Glutamatergic neuron (in vitro differentiated cells): ENCODE results near the gene PTPRF. TPM values are rescaled to one million over a fixed set of nuclear protein-coding genes. Genes with fewer than 3 reads are reported as not detected.

Source experiments
- DNase-seq: peaks from one replicate; pipeline ENCODE4 v3.0.0; 2022
- H3K27ac Mint-ChIP-seq: one replicate; pipeline ENCODE4 v1.8.0; 2020; ENCODE audit warnings: mild to moderate bottlenecking, mixed read lengths, inconsistent platforms; ENCODE audit not compliant: unreplicated experiment
- H3K27me3 Mint-ChIP-seq: one replicate; pipeline ENCODE4 v1.8.0; 2020; ENCODE audit warnings: mild to moderate bottlenecking, moderate library complexity, mixed read lengths, inconsistent platforms; ENCODE audit not compliant: unreplicated experiment
- H3K36me3 Mint-ChIP-seq: one replicate; pipeline ENCODE4 v1.8.0; 2020; ENCODE audit warnings: mild to moderate bottlenecking, mixed read lengths, inconsistent platforms; ENCODE audit not compliant: unreplicated experiment
- H3K4me1 Mint-ChIP-seq: one replicate; pipeline ENCODE4 v1.8.0; 2020; ENCODE audit warnings: mild to moderate bottlenecking, low read depth, mixed read lengths, inconsistent platforms; ENCODE audit not compliant: unreplicated experiment
- H3K4me3 Mint-ChIP-seq: one replicate; pipeline ENCODE4 v1.8.0; 2020; ENCODE audit warnings: mild to moderate bottlenecking, mixed read lengths, inconsistent platforms; ENCODE audit not compliant: unreplicated experiment
- H3K9me3 Mint-ChIP-seq: one replicate; pipeline ENCODE4 v1.8.0; 2020; ENCODE audit warnings: mild to moderate bottlenecking, moderate library complexity, mixed read lengths, inconsistent platforms; ENCODE audit not compliant: unreplicated experiment
- CTCF ChIP-seq: fragments of 200-600 bp; sonication (generic); IDR thresholded peaks from one replicate; pipeline ENCODE4 v1.5.0; 2021; ENCODE audit not compliant: partially characterized antibody, unreplicated experiment
- total RNA-seq: library from RNA; stranded (reverse); fragmentation: NEBNext Ultra II Directional; extraction: Animal tissue kit (Norgen Biotek cat#: 25700); gene quantifications from one replicate; pipeline ENCODE4 v1.2.1, GENCODE V29; 2021; ENCODE audit not compliant: unreplicated experiment

PTPRF gene
- total RNA-seq, 1 donor from 2014 or later: 171 TPM

GRCh38 chr1:43503534-43503933 lies 27.1 kb upstream of the PTPRF start:
- Mint-ChIP-seq H3K27me3 (peaks cover 4% of the 10 kb centered on the region), H3K4me1 (no peaks in the 10 kb centered on the region), H3K27ac (peak overlapping the region; percentile 30), H3K9me3 (peaks cover 1% of the 10 kb centered on the region), H3K4me3 (no peak overlapping the region), H3K36me3 (peaks cover 5% of the 10 kb centered on the region)
- TF ChIP-seq CTCF: no peak
- no peak for DNase-seq

- H3K4me3 Mint-ChIP-seq: no peak overlapping the region
- peaks cover 4% of the 10 kb centered on the region for H3K27me3 Mint-ChIP-seq
- no peak for TF ChIP-seq CTCF
- H3K9me3 Mint-ChIP-seq: peaks cover 1% of the 10 kb centered on the region
- no peak overlapping the region for H3K27ac Mint-ChIP-seq
- no peak for DNase-seq
- H3K4me1 Mint-ChIP-seq: no peaks in the 10 kb centered on the region
- H3K36me3 Mint-ChIP-seq: peaks cover 5% of the 10 kb centered on the region
Observed at GRCh38 chr1:43505077-43505780, 25.5 kb upstream of the PTPRF start.

DNA sequence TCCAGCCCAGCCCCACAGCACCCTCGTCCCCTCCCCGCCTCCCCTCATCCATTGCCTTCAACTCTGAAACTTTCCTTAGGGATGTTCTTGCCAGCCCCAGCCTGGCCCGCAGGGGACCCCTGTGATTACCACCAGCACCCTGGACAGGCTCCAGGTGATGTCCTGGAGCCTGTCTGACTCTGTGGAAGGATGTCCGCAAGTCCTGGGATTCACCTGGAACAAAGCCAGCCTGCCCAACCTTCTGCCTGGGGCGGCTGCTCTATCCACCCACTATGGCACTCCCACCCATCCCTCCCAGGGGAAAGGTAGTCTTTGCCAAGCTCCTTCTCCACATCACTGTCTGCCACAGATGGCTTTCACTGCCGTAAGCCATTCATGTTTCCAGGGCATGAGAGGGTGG lies 24.4 kb upstream of the PTPRF start:
- Mint-ChIP-seq H3K27me3 (peaks cover 4% of the 10 kb centered on the region), H3K36me3 (no peaks in the 10 kb centered on the region), H3K9me3 (peaks cover 1% of the 10 kb centered on the region), H3K4me1 (no peaks in the 10 kb centered on the region), H3K27ac (no peak overlapping the region), H3K4me3 (no peak overlapping the region)
- DNase-seq: no peak
- TF ChIP-seq CTCF: no peak

DNA sequence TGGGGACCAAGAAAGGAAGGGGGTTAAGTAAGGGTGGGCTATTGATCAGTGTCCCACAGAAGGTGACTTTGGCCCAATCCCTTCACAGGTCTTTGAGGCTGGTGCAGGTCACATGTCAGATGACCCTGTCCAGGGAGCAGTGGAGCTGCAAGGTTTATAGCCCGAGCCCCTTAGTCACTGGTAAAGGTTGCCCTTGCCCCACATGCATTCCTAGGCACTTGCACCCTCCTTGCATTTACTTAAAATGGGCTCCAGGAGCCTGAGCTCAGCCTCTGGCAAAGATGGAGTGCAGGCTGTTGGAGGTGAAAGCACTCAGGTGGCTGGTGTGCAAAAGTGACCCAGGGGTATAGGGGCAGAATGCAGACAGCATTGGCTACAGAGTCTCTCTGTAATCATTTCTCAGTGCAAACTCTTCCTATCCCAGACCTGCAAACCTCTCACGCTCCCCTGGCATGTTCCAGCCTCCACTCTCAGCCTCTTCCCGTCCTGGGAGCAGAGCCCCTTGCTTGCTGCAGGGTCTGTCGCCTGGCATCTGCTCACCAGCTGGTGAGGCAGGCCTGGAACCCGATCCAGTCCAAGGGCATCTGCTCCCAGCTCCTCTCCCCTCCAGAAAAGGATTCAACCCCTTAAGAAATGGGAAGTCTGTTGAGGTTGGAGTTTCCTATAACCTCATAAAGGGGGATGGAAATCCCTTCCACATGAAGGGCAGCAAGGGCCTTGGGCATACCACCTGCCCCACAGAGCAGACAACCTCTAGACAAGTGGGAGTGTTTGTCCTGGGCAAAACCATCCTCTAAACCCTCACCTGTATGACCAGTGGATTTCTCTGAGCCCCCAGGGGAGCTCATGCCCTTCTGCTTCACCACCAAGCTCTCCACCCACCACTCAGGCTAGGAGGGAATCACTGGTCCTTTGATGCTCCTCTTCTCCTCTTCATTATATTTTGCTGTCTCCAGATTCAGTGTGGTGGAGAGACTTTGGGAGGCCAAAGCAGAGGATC lies 23.1 kb upstream of the PTPRF start:
- TF ChIP-seq CTCF: no peak
- no peaks in the 10 kb centered on the region for H3K4me1 Mint-ChIP-seq
- no peak overlapping the region for H3K27ac Mint-ChIP-seq
- H3K36me3 Mint-ChIP-seq: no peaks in the 10 kb centered on the region
- DNase-seq: no peak
- peaks cover 4% of the 10 kb centered on the region for H3K27me3 Mint-ChIP-seq
- H3K9me3 Mint-ChIP-seq: peaks cover 1% of the 10 kb centered on the region
- H3K4me3 Mint-ChIP-seq: no peak overlapping the region
